Measurements from ENCODE around the gene PDCL2.

GRCh38 chr4:55530691-55531090 lies 61.4 kb downstream of the PDCL2 start:
- no peak for TF ChIP-seq ZNF70 (CRISPR knock-in tag; IDR thresholded peaks at IDR 0.05)
- TF ChIP-seq PATZ1 (CRISPR knock-in tag; IDR thresholded peaks at IDR 0.05; ENCODE audit: borderline replicate concordance), result no peak
- no peak for TF ChIP-seq PPARA (CRISPR knock-in tag; IDR thresholded peaks at IDR 0.05; ENCODE audit: borderline replicate concordance)
- TF ChIP-seq CREB5 (CRISPR knock-in tag; IDR thresholded peaks at IDR 0.05; ENCODE audit: low read depth), result no peak
- TF ChIP-seq ISL1 (CRISPR knock-in tag; IDR thresholded peaks at IDR 0.05), result no peak
- no peak for TF ChIP-seq POU6F1 (CRISPR knock-in tag; IDR thresholded peaks at IDR 0.05; ENCODE audit: borderline replicate concordance, low read depth)
- no peak for TF ChIP-seq ARNTL (CRISPR knock-in tag; IDR thresholded peaks at IDR 0.05; ENCODE audit: borderline replicate concordance, low read depth)
- no peak for TF ChIP-seq ZNF565 (CRISPR knock-in tag; conservative IDR thresholded peaks at IDR 0.05; ENCODE audit: low read depth)
- TF ChIP-seq SNAI2 (CRISPR knock-in tag; IDR thresholded peaks at IDR 0.05), result no peak
- TF ChIP-seq ZFP30 (CRISPR knock-in tag; IDR thresholded peaks at IDR 0.05), result no peak
- TF ChIP-seq TSHZ2 (CRISPR knock-in tag; IDR thresholded peaks at IDR 0.05), result no peak
- no peak for TF ChIP-seq ZFP3 (CRISPR knock-in tag; IDR thresholded peaks at IDR 0.05)
- TF ChIP-seq CSRNP3 (CRISPR knock-in tag; IDR thresholded peaks at IDR 0.05), result no peak
- no peak for TF ChIP-seq CSDC2 (CRISPR knock-in tag; IDR thresholded peaks at IDR 0.05)

Measured in SK-N-SH treated with all-trans-retinoic acid at 6 μM for 48 hours (cell line).